Measurements from ENCODE around the gene WDR86. TPM values are rescaled to one million over a fixed set of nuclear protein-coding genes. Genes with fewer than 3 reads are reported as not detected.

WDR86 gene
- total RNA-seq, 1 experiment from 2014 or later, result 24.4 TPM

DNA sequence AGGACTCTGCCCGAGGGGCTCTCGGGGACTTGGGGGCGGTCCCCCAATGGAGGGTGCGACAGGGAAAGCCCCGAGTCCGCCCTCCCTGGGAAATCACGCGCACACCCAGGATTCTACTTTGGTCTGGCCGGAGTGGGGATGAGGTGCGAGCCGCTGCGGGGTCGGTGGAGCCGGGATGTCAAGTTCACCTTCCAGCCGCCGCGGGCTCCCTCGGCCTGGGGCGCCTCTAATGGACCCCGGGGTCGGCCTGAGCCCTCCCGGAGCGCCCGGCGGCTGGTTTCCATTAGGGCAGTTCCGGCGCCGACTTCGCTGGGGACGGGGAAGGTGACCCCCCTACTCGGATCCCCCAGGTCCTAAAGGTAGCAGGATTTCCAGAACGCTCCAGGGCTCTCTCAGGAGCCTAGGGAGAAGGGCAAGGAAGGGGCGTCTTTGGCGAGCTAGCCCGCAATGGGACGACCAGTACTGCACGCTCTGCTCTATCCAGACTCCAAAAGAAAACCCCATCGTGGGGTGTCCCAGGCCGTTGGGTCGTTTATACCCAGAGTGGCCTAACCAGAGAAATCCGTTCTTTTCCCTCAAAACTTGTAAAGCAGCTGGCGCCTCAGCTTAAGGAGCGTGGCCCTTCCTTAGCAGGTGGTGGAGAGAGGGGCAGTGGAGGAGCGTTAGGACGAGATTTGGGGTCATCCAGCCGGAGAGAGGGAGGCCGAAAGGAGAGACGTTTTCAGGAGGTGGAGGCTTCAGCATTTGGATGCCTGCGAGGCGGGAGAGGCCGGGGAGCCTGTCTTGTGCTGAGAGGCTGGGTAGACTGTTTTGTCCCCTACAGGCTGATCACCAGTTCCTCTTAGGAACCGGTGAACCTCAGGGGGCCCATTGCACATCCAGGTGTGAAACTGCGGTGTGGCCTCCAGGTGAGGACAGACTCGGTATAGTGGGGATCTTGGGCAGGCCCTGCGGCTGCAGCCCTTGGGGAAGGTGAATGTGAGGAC lies 860 bp upstream of the WDR86 start (continued):
- no peak for TF ChIP-seq JUN (CRISPR knock-in tag; IDR thresholded peaks at IDR 0.05)
- no peak for TF ChIP-seq HMGA2 (CRISPR knock-in tag; IDR thresholded peaks at IDR 0.05)
- TF ChIP-seq, protein P1, sequence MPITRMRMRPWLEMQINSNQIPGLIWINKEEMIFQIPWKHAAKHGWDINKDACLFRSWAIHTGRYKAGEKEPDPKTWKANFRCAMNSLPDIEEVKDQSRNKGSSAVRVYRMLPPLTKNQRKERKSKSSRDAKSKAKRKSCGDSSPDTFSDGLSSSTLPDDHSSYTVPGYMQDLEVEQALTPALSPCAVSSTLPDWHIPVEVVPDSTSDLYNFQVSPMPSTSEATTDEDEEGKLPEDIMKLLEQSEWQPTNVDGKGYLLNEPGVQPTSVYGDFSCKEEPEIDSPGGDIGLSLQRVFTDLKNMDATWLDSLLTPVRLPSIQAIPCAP (CRISPR knock-in tag; IDR thresholded peaks at IDR 0.05), result no peak
- TF ChIP-seq PRRX2 (CRISPR knock-in tag; IDR thresholded peaks at IDR 0.05), result no peak
- TF ChIP-seq, protein P2, sequence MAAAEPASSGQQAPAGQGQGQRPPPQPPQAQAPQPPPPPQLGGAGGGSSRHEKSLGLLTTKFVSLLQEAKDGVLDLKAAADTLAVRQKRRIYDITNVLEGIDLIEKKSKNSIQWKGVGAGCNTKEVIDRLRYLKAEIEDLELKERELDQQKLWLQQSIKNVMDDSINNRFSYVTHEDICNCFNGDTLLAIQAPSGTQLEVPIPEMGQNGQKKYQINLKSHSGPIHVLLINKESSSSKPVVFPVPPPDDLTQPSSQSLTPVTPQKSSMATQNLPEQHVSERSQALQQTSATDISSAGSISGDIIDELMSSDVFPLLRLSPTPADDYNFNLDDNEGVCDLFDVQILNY (CRISPR knock-in tag; IDR thresholded peaks at IDR 0.05), result 0 out of 2 replicates have a peak, but pooled peaks have one; percentile 6
- TF ChIP-seq ZNF423 (CRISPR knock-in tag; IDR thresholded peaks at IDR 0.05), result peak; percentile 88
- TF ChIP-seq TEAD4 (CRISPR knock-in tag; IDR thresholded peaks at IDR 0.05), result no peak
- TF ChIP-seq, protein P3, sequence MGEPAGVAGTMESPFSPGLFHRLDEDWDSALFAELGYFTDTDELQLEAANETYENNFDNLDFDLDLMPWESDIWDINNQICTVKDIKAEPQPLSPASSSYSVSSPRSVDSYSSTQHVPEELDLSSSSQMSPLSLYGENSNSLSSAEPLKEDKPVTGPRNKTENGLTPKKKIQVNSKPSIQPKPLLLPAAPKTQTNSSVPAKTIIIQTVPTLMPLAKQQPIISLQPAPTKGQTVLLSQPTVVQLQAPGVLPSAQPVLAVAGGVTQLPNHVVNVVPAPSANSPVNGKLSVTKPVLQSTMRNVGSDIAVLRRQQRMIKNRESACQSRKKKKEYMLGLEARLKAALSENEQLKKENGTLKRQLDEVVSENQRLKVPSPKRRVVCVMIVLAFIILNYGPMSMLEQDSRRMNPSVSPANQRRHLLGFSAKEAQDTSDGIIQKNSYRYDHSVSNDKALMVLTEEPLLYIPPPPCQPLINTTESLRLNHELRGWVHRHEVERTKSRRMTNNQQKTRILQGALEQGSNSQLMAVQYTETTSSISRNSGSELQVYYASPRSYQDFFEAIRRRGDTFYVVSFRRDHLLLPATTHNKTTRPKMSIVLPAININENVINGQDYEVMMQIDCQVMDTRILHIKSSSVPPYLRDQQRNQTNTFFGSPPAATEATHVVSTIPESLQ (CRISPR knock-in tag; IDR thresholded peaks at IDR 0.05), result no peak
- TF ChIP-seq ZNF396 (CRISPR knock-in tag; IDR thresholded peaks at IDR 0.05; ENCODE audit: borderline replicate concordance), result no peak
- TF ChIP-seq, protein P4, sequence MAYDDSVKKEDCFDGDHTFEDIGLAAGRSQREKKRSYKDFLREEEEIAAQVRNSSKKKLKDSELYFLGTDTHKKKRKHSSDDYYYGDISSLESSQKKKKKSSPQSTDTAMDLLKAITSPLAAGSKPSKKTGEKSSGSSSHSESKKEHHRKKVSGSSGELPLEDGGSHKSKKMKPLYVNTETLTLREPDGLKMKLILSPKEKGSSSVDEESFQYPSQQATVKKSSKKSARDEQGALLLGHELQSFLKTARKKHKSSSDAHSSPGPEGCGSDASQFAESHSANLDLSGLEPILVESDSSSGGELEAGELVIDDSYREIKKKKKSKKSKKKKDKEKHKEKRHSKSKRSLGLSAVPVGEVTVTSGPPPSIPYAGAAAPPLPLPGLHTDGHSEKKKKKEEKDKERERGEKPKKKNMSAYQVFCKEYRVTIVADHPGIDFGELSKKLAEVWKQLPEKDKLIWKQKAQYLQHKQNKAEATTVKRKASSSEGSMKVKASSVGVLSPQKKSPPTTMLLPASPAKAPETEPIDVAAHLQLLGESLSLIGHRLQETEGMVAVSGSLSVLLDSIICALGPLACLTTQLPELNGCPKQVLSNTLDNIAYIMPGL (CRISPR knock-in tag; IDR thresholded peaks at IDR 0.05), result 0 out of 2 replicates have a peak, but pooled peaks have one; percentile 10
- no peak for TF ChIP-seq SOX15 (CRISPR knock-in tag; IDR thresholded peaks at IDR 0.05)
- TF ChIP-seq, protein P5, sequence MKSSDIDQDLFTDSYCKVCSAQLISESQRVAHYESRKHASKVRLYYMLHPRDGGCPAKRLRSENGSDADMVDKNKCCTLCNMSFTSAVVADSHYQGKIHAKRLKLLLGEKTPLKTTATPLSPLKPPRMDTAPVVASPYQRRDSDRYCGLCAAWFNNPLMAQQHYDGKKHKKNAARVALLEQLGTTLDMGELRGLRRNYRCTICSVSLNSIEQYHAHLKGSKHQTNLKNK (CRISPR knock-in tag; IDR thresholded peaks at IDR 0.05), result no peak
- no peak for TF ChIP-seq NFATC4 (CRISPR knock-in tag; IDR thresholded peaks at IDR 0.05)
- TF ChIP-seq CREM (CRISPR knock-in tag; IDR thresholded peaks at IDR 0.05), result no peak
- no peak for TF ChIP-seq GABPB1 (CRISPR knock-in tag; IDR thresholded peaks at IDR 0.05)
- TF ChIP-seq NFYB (CRISPR knock-in tag; conservative IDR thresholded peaks at IDR 0.05; ENCODE audit: low read depth), result no peak
- no peak for TF ChIP-seq TP53 (CRISPR knock-in tag; IDR thresholded peaks at IDR 0.05)
- TF ChIP-seq, protein P6, sequence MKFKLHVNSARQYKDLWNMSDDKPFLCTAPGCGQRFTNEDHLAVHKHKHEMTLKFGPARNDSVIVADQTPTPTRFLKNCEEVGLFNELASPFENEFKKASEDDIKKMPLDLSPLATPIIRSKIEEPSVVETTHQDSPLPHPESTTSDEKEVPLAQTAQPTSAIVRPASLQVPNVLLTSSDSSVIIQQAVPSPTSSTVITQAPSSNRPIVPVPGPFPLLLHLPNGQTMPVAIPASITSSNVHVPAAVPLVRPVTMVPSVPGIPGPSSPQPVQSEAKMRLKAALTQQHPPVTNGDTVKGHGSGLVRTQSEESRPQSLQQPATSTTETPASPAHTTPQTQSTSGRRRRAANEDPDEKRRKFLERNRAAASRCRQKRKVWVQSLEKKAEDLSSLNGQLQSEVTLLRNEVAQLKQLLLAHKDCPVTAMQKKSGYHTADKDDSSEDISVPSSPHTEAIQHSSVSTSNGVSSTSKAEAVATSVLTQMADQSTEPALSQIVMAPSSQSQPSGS (CRISPR knock-in tag; IDR thresholded peaks at IDR 0.05; ENCODE audit: borderline replicate concordance, low read depth), result no peak
- no peak for TF ChIP-seq ZNF138 (CRISPR knock-in tag; conservative IDR thresholded peaks at IDR 0.05)
- TF ChIP-seq, protein P7, sequence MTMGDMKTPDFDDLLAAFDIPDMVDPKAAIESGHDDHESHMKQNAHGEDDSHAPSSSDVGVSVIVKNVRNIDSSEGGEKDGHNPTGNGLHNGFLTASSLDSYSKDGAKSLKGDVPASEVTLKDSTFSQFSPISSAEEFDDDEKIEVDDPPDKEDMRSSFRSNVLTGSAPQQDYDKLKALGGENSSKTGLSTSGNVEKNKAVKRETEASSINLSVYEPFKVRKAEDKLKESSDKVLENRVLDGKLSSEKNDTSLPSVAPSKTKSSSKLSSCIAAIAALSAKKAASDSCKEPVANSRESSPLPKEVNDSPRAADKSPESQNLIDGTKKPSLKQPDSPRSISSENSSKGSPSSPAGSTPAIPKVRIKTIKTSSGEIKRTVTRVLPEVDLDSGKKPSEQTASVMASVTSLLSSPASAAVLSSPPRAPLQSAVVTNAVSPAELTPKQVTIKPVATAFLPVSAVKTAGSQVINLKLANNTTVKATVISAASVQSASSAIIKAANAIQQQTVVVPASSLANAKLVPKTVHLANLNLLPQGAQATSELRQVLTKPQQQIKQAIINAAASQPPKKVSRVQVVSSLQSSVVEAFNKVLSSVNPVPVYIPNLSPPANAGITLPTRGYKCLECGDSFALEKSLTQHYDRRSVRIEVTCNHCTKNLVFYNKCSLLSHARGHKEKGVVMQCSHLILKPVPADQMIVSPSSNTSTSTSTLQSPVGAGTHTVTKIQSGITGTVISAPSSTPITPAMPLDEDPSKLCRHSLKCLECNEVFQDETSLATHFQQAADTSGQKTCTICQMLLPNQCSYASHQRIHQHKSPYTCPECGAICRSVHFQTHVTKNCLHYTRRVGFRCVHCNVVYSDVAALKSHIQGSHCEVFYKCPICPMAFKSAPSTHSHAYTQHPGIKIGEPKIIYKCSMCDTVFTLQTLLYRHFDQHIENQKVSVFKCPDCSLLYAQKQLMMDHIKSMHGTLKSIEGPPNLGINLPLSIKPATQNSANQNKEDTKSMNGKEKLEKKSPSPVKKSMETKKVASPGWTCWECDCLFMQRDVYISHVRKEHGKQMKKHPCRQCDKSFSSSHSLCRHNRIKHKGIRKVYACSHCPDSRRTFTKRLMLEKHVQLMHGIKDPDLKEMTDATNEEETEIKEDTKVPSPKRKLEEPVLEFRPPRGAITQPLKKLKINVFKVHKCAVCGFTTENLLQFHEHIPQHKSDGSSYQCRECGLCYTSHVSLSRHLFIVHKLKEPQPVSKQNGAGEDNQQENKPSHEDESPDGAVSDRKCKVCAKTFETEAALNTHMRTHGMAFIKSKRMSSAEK (CRISPR knock-in tag; IDR thresholded peaks at IDR 0.05; ENCODE audit: borderline replicate concordance), result no peak
- TF ChIP-seq OVOL2 (CRISPR knock-in tag; IDR thresholded peaks at IDR 0.05; ENCODE audit: borderline replicate concordance), result no peak
- TF ChIP-seq MYBL2 (CRISPR knock-in tag; IDR thresholded peaks at IDR 0.05), result no peak
- TF ChIP-seq, protein P8, sequence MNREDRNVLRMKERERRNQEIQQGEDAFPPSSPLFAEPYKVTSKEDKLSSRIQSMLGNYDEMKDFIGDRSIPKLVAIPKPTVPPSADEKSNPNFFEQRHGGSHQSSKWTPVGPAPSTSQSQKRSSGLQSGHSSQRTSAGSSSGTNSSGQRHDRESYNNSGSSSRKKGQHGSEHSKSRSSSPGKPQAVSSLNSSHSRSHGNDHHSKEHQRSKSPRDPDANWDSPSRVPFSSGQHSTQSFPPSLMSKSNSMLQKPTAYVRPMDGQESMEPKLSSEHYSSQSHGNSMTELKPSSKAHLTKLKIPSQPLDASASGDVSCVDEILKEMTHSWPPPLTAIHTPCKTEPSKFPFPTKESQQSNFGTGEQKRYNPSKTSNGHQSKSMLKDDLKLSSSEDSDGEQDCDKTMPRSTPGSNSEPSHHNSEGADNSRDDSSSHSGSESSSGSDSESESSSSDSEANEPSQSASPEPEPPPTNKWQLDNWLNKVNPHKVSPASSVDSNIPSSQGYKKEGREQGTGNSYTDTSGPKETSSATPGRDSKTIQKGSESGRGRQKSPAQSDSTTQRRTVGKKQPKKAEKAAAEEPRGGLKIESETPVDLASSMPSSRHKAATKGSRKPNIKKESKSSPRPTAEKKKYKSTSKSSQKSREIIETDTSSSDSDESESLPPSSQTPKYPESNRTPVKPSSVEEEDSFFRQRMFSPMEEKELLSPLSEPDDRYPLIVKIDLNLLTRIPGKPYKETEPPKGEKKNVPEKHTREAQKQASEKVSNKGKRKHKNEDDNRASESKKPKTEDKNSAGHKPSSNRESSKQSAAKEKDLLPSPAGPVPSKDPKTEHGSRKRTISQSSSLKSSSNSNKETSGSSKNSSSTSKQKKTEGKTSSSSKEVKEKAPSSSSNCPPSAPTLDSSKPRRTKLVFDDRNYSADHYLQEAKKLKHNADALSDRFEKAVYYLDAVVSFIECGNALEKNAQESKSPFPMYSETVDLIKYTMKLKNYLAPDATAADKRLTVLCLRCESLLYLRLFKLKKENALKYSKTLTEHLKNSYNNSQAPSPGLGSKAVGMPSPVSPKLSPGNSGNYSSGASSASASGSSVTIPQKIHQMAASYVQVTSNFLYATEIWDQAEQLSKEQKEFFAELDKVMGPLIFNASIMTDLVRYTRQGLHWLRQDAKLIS (CRISPR knock-in tag; IDR thresholded peaks at IDR 0.05; ENCODE audit: borderline replicate concordance), result no peak
